ENCODE measurements around the gene BPIFB2.

DNA sequence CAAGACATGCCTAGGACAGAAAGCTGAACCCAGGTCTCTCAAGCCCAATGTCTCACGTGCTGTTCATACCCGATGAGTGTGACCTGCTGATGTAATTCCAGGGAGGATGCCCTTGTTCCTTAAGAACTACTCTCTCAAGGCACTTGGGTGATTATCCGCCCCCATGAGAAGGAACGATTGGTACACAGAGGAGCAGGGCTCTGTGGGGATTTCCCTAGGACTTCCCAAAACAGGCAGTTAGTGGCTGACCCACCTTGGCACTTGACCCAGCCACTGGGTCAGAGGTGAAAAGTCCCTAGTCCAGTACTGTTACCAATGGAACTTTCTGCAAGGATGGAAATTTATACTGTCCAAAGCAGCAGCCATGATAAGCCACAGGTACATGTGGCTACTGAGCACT lies 14.8 kb downstream of the BPIFB2 start:
- TF ChIP-seq, protein P1, sequence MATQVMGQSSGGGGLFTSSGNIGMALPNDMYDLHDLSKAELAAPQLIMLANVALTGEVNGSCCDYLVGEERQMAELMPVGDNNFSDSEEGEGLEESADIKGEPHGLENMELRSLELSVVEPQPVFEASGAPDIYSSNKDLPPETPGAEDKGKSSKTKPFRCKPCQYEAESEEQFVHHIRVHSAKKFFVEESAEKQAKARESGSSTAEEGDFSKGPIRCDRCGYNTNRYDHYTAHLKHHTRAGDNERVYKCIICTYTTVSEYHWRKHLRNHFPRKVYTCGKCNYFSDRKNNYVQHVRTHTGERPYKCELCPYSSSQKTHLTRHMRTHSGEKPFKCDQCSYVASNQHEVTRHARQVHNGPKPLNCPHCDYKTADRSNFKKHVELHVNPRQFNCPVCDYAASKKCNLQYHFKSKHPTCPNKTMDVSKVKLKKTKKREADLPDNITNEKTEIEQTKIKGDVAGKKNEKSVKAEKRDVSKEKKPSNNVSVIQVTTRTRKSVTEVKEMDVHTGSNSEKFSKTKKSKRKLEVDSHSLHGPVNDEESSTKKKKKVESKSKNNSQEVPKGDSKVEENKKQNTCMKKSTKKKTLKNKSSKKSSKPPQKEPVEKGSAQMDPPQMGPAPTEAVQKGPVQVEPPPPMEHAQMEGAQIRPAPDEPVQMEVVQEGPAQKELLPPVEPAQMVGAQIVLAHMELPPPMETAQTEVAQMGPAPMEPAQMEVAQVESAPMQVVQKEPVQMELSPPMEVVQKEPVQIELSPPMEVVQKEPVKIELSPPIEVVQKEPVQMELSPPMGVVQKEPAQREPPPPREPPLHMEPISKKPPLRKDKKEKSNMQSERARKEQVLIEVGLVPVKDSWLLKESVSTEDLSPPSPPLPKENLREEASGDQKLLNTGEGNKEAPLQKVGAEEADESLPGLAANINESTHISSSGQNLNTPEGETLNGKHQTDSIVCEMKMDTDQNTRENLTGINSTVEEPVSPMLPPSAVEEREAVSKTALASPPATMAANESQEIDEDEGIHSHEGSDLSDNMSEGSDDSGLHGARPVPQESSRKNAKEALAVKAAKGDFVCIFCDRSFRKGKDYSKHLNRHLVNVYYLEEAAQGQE (IDR thresholded peaks at IDR 0.05; ENCODE audit: low read depth), result no peak
- TF ChIP-seq YY1 (IDR thresholded peaks at IDR 0.05; ENCODE audit: low read depth) (no peak), ZBTB7A (IDR thresholded peaks at IDR 0.05; ENCODE audit: low read depth) (no peak), RAD21 (IDR thresholded peaks at IDR 0.05; ENCODE audit: low read depth) (no peak), CEBPB (IDR thresholded peaks at IDR 0.05) (no peak), EP300 (IDR thresholded peaks at IDR 0.05; ENCODE audit: borderline replicate concordance) (no peak), TEAD4 (IDR thresholded peaks at IDR 0.05) (no peak), FOXM1 (IDR thresholded peaks at IDR 0.05; ENCODE audit: borderline replicate concordance, low read depth) (no peak)
- TF ChIP-seq, protein P2, sequence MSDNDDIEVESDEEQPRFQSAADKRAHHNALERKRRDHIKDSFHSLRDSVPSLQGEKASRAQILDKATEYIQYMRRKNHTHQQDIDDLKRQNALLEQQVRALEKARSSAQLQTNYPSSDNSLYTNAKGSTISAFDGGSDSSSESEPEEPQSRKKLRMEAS (IDR thresholded peaks at IDR 0.05), result no peak

All from Ishikawa (cell line).